NB4 (cell line): ENCODE measurements around the gene ALOX12B.

Source experiments
- DNase-seq: peaks from one replicate; pipeline ENCODE4 v3.0.0; 2010; ENCODE audit warnings: low read depth
- H3K4me3 ChIP-seq: one replicate; pipeline ENCODE4 v1.5.1; 2011; ENCODE audit warnings: mild to moderate bottlenecking, low read depth, low read length, moderate library complexity
- MYC ChIP-seq: IDR thresholded peaks from 2 replicates; pipeline ENCODE4 v1.6.1; 2011; ENCODE audit warnings: low read depth, low read length
- POLR2A ChIP-seq: IDR thresholded peaks from 2 replicates; pipeline ENCODE4 v1.6.1; 2011; ENCODE audit warnings: mild to moderate bottlenecking; ENCODE audit not compliant: insufficient read length; ENCODE audit errors: extremely low read depth
- TF ChIP-seq, protein P1 (sequence below): IDR thresholded peaks from one replicate; pipeline ENCODE4 v1.5.1; 2012; ENCODE audit warnings: low read depth, low read length
- TF ChIP-seq, protein P2 (sequence below): IDR thresholded peaks from 2 replicates; pipeline ENCODE4 v1.6.1; 2011; ENCODE audit warnings: low read depth, low read length

ALOX12B gene

GRCh38 chr17:8047769-8048110 is 39.8 kb downstream of the ALOX12B start:
- H3K4me3 ChIP-seq = no peak overlapping the region
- no peak for DNase-seq
- no peak for TF ChIP-seq MYC
- no peak for TF ChIP-seq POLR2A
- TF ChIP-seq, protein P1, sequence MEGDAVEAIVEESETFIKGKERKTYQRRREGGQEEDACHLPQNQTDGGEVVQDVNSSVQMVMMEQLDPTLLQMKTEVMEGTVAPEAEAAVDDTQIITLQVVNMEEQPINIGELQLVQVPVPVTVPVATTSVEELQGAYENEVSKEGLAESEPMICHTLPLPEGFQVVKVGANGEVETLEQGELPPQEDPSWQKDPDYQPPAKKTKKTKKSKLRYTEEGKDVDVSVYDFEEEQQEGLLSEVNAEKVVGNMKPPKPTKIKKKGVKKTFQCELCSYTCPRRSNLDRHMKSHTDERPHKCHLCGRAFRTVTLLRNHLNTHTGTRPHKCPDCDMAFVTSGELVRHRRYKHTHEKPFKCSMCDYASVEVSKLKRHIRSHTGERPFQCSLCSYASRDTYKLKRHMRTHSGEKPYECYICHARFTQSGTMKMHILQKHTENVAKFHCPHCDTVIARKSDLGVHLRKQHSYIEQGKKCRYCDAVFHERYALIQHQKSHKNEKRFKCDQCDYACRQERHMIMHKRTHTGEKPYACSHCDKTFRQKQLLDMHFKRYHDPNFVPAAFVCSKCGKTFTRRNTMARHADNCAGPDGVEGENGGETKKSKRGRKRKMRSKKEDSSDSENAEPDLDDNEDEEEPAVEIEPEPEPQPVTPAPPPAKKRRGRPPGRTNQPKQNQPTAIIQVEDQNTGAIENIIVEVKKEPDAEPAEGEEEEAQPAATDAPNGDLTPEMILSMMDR = no peak
- TF ChIP-seq, protein P2, sequence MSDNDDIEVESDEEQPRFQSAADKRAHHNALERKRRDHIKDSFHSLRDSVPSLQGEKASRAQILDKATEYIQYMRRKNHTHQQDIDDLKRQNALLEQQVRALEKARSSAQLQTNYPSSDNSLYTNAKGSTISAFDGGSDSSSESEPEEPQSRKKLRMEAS = no peak

DNA sequence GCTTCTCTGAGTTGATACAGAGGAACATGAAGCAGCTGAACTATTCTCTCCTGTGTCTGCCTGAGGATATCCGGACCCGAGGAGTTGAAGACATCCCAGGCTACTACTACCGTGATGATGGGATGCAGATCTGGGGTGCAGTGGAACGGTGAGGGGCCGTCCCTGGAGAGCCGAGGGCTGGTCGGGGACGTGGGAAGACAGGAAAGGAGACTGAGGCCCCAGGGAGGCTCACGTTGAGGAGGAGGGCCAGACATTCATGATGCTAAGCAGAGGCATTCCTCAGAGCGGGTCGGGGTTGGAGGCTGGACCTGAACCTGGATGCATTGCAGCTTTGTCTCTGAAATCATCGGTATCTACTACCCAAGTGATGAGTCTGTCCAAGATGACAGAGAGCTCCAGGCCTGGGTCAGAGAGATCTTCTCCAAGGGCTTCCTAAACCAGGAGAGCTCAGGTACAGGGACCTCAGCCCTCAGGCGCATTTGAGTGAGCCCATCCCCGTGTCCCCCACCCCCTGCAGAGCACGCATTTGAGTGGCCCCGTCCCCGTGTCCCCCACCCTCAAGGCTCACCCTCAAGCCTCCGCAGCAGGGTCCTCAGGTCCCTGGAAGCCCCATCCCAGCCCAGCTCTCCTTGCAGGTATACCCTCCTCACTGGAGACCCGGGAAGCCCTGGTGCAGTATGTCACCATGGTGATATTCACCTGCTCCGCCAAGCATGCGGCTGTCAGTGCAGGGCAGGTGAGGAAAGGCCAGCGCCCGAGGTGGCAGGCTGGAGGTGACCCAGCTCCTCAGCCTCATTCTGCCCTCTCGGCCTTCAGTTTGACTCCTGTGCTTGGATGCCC is 40.4 kb downstream of the ALOX12B start:
- no peak for DNase-seq
- TF ChIP-seq POLR2A (no peak), MYC (no peak)
- TF ChIP-seq, protein P1 = no peak
- TF ChIP-seq, protein P2 = no peak
- no peak overlapping the region for H3K4me3 ChIP-seq

GRCh38 chr17:8046306-8046928 is 41.1 kb downstream of the ALOX12B start:
- TF ChIP-seq POLR2A (no peak), MYC (no peak)
- TF ChIP-seq, protein P2 = no peak
- TF ChIP-seq, protein P1 = no peak
- no peak for DNase-seq
- H3K4me3 ChIP-seq = no peak overlapping the region

DNA sequence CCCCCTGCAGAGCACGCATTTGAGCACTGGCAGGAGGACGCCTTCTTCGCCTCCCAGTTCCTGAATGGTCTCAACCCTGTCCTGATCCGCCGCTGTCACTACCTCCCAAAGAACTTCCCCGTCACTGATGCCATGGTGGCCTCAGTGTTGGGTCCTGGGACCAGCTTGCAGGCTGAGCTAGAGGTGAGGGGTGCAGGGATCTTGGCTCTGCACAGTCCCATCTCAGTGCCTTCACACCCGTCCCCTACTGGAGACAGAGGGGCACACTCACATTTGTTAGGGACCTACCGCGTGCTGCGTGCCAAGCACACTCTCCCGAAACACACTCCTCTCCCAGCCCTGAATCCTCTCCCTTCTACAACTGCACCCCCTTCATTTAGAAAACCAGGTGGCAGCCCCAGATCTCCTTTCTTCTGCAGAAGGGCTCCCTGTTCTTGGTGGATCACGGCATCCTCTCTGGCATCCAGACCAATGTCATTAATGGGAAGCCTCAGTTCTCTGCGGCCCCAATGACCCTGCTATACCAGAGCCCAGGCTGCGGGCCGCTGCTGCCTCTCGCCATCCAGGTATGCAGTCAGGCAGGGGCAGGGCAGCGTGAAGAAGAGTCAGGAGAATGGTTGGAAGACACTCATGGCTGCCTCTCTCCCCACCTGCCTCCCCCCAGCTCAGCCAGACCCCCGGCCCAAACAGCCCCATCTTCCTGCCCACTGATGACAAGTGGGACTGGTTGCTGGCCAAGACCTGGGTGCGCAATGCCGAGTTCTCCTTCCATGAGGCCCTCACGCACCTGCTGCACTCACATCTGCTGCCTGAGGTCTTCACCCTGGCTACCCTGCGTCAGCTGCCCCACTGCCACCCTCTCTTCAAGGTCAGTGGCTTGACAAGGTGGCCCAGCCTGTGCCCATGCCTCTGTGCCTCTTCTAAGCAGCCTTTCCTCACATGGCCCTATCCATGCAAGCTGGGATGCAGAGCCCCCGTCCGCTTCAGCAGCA is 42.4 kb downstream of the ALOX12B start:
- no peak for DNase-seq
- TF ChIP-seq, protein P2 = no peak
- no peak for TF ChIP-seq MYC
- TF ChIP-seq, protein P1 = no peak
- no peak for TF ChIP-seq POLR2A
- no peak overlapping the region for H3K4me3 ChIP-seq

DNA sequence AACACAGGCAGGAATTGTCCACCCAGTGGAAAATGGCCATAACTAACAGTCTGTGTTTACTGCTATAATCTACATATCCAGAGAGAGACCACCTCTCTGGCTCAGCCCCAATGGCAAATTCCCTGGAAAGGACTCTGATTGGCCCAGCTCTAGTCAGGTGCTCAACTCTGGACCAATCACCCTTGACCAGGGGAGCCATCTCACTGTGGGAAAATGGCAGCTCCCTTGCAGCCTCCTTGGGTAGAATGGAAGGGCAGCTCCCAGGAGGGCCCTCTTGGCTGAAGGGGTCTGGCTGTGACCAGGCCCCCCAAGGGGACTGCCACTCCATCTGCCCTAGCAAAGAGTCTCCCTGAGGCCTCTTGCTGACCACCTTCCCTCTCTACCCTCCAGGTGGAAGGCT is 45.5 kb downstream of the ALOX12B start:
- TF ChIP-seq, protein P2 = no peak
- TF ChIP-seq MYC (no peak), POLR2A (no peak)
- TF ChIP-seq, protein P1 = no peak
- no peak for DNase-seq

More for the DNA sequence above, 45.5 kb downstream of the ALOX12B start:
- no peak overlapping the region for H3K4me3 ChIP-seq
